SU-DHL-6 (cell line): ENCODE measurements around the gene RAD51D.
A peak's percentile ranks its signal among the peaks of the same experiment; 100 is the strongest.

Experiments
- H2AFZ ChIP-seq: fragments of 200-600 bp; sonication (generic); 2 replicates; pipeline ENCODE4 v1.6.1; 2014; ENCODE audit warnings: low read depth, mild to moderate bottlenecking, moderate library complexity, mixed read lengths, antibody characterized with exemption, low read length; ENCODE audit not compliant: severe bottlenecking
- H3F3A ChIP-seq: fragments of 200-600 bp; shearing (Covaris generic); 2 replicates; pipeline ENCODE4 v1.6.0; 2016; ENCODE audit warnings: antibody characterized with exemption, mild to moderate bottlenecking; ENCODE audit not compliant: insufficient read depth
- H3K27ac ChIP-seq: fragments of 200-600 bp; sonication (generic); 2 replicates; pipeline ENCODE4 v1.5.1; 2016; ENCODE audit warnings: low read depth, mild to moderate bottlenecking, low read length, moderate library complexity, mixed read lengths
- H3K27me3 ChIP-seq: fragments of 200-600 bp; sonication (generic), shearing (Covaris generic); 2 replicates; pipeline ENCODE4 v1.6.0; 2014; ENCODE audit warnings: mild to moderate bottlenecking, low read length
- H3K36me3 ChIP-seq: fragments of 200-600 bp; sonication (generic); 2 replicates; pipeline ENCODE4 v1.6.1; 2014; ENCODE audit warnings: mild to moderate bottlenecking, low read length, mixed read lengths
- H3K4me2 ChIP-seq: fragments of 300-600, 200-600 bp; shearing (Covaris generic), sonication (generic); 2 replicates; pipeline ENCODE4 v1.6.0; 2014; ENCODE audit warnings: low read length, low read depth, mild to moderate bottlenecking; ENCODE audit not compliant: poor library complexity, severe bottlenecking
- H3K4me3 ChIP-seq: fragments of 200-600 bp; sonication (generic); 2 replicates; pipeline ENCODE4 v1.5.1; 2014; ENCODE audit warnings: antibody characterized with exemption, low read length, mild to moderate bottlenecking, mixed read lengths; ENCODE audit not compliant: insufficient read depth, poor library complexity, severe bottlenecking
- H3K79me2 ChIP-seq: fragments of 200-600 bp; sonication (generic); 2 replicates; pipeline ENCODE4 v1.6.1; 2014; ENCODE audit warnings: mild to moderate bottlenecking, low read length, moderate library complexity; ENCODE audit not compliant: insufficient read depth
- H3K9ac ChIP-seq: fragments of 200-600 bp; sonication (generic); 2 replicates; pipeline ENCODE4 v1.7.0; 2014; ENCODE audit warnings: mild to moderate bottlenecking, low read length
- H3K9me2 ChIP-seq: fragments of 200-600 bp; sonication (generic); replicated peaks from 2 replicates; pipeline ENCODE4 v1.6.1; 2014; ENCODE audit warnings: low read length; ENCODE audit not compliant: insufficient read depth
- H3K9me3 ChIP-seq: fragments of 200-600 bp; sonication (generic); 2 replicates; pipeline ENCODE4 v1.6.1; 2014; ENCODE audit warnings: low read length, mixed read lengths; ENCODE audit not compliant: insufficient read depth
- H4K20me1 ChIP-seq: fragments of 200-600 bp; sonication (generic); 2 replicates; pipeline ENCODE4 v1.6.1; 2014; ENCODE audit warnings: low read depth, mild to moderate bottlenecking, antibody characterized with exemption, low read length, moderate library complexity, mixed read lengths
- EZH2phosphoT487 ChIP-seq: fragments of 200-600 bp; sonication (generic), shearing (Covaris generic); conservative IDR thresholded peaks from 2 replicates; pipeline ENCODE4 v1.6.1; 2018; ENCODE audit warnings: mild to moderate bottlenecking, antibody characterized with exemption, low read length, moderate library complexity, mixed read lengths
- TF ChIP-seq, protein P1 (sequence below): fragments of 200-600 bp; sonication (generic); IDR thresholded peaks from one replicate; pipeline ENCODE4 v1.5.1; 2017; ENCODE audit warnings: antibody characterized with exemption, mild to moderate bottlenecking, low read length, moderate library complexity; ENCODE audit not compliant: insufficient read depth, poor library complexity, severe bottlenecking

The RAD51D gene

DNA sequence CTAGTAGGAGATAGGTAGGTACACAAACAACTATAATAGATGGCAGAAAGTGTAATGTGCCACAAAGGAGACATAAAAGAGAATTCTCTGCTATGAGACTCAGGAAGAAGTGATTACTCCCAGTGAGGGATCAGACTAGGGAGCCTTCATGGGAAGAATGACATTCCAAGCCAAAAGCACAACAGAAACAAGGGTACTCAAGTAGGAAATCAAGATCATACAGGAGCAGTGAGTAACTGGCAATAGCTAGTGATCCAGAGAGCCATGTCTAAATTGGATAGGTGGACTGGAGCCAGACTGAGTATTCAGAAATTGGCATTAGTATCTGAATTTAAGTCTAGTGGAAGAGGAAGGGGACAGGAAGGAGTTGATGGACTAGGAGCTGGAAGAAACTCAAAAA, 66.9 kb downstream of the RAD51D start:
- no peak overlapping the region for H3K4me3 ChIP-seq
- H2AFZ ChIP-seq, result no peak overlapping the region
- H3K36me3 ChIP-seq, result no peaks in the 10 kb centered on the region
- TF ChIP-seq, protein P1, sequence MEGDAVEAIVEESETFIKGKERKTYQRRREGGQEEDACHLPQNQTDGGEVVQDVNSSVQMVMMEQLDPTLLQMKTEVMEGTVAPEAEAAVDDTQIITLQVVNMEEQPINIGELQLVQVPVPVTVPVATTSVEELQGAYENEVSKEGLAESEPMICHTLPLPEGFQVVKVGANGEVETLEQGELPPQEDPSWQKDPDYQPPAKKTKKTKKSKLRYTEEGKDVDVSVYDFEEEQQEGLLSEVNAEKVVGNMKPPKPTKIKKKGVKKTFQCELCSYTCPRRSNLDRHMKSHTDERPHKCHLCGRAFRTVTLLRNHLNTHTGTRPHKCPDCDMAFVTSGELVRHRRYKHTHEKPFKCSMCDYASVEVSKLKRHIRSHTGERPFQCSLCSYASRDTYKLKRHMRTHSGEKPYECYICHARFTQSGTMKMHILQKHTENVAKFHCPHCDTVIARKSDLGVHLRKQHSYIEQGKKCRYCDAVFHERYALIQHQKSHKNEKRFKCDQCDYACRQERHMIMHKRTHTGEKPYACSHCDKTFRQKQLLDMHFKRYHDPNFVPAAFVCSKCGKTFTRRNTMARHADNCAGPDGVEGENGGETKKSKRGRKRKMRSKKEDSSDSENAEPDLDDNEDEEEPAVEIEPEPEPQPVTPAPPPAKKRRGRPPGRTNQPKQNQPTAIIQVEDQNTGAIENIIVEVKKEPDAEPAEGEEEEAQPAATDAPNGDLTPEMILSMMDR, result no peak
- no peak for TF ChIP-seq EZH2phosphoT487
- no peaks in the 10 kb centered on the region for H3F3A ChIP-seq
- no peak overlapping the region for H3K4me2 ChIP-seq
- H3K9me2 ChIP-seq, result no peaks in the 10 kb centered on the region
- H3K9me3 ChIP-seq, result no peaks in the 10 kb centered on the region
- H3K27ac ChIP-seq, result no peak overlapping the region
- no peaks in the 10 kb centered on the region for H4K20me1 ChIP-seq
- H3K9ac ChIP-seq, result no peak overlapping the region
- H3K27me3 ChIP-seq, result no peaks in the 10 kb centered on the region
- no peaks in the 10 kb centered on the region for H3K79me2 ChIP-seq

- TF ChIP-seq, protein P1, result no peak
- TF ChIP-seq EZH2phosphoT487, result no peak
- Histone ChIP-seq H3F3A (no peaks in the 10 kb centered on the region), H2AFZ (no peak overlapping the region), H3K9me3 (no peaks in the 10 kb centered on the region), H3K36me3 (no peaks in the 10 kb centered on the region), H3K9ac (no peak overlapping the region), H4K20me1 (no peaks in the 10 kb centered on the region), H3K79me2 (no peaks in the 10 kb centered on the region), H3K27me3 (no peaks in the 10 kb centered on the region), H3K27ac (no peak overlapping the region), H3K9me2 (no peaks in the 10 kb centered on the region), H3K4me3 (no peak overlapping the region), H3K4me2 (no peak overlapping the region)
Observed at GRCh38 chr17:35052241-35052610, 67.4 kb downstream of the RAD51D start.

DNA sequence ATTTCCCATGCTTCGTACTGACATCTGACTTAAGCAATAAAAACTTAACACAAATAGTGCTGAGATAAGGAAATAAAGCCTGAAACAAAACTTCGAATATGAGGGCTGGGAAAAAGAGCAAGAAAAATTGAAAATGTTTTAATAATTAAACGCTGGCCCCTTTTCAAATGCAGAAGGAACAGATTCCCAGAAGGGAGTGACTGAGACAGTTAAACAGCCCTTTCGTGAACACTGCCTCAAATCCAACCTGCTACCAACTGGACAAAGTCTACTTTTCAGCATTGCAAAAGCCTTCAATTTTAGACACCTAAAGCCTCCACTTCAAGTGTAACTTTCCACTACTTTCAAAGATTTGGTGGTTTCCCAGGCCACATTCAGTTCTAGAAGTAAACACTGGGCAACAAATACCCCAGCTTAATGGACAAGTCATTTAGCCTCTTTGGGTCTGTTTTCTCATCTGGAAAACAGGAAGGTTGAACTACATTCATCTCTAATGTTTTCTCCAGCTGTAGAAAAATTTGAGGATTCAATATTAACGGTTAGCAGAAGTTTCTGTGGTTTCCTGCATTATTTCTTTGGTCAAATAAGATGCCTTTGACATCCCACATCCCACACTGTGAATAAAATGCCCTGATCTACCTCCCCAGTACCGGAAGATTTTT, 68.0 kb downstream of the RAD51D start:
- Histone ChIP-seq H3K9me2 (no peaks in the 10 kb centered on the region), H4K20me1 (no peaks in the 10 kb centered on the region), H3K27ac (no peak overlapping the region), H3F3A (no peaks in the 10 kb centered on the region), H3K9ac (no peak overlapping the region), H3K27me3 (no peaks in the 10 kb centered on the region), H3K4me2 (peak overlapping the region; percentile 26), H3K9me3 (no peaks in the 10 kb centered on the region), H3K36me3 (no peaks in the 10 kb centered on the region), H2AFZ (no peak overlapping the region), H3K4me3 (no peak overlapping the region), H3K79me2 (no peaks in the 10 kb centered on the region)
- TF ChIP-seq, protein P1, result no peak
- TF ChIP-seq EZH2phosphoT487, result no peak
